WTC11 (cell line): ENCODE results near the gene MPV17L.
"Not testable (repeated sequence)": the region's sequence is repeated elsewhere in the genome, so short reads cannot be mapped to it uniquely, and the experiment has no call there.

Experiments used
- ATF3 ChIP-seq: sonication (generic); formaldehyde crosslinking; conservative IDR thresholded peaks from 2 replicates; pipeline ENCODE4 v1.8.1; 2022; ENCODE audit warnings: mild to moderate bottlenecking, missing genetic modification reagents
- CTCF ChIP-seq: fragments of 200-600 bp; IDR thresholded peaks from 2 replicates; pipeline ENCODE4 v1.8.0; 2022; ENCODE audit warnings: antibody characterized with exemption
- ETV6 ChIP-seq: sonication (generic); formaldehyde crosslinking; IDR thresholded peaks from 2 replicates; pipeline ENCODE4 v1.8.1; 2022; ENCODE audit warnings: mild to moderate bottlenecking, missing genetic modification reagents
- FOXJ3 ChIP-seq: sonication (generic); formaldehyde crosslinking; IDR thresholded peaks from 2 replicates; pipeline ENCODE4 v1.9.0; 2021; ENCODE audit warnings: missing genetic modification reagents, mild to moderate bottlenecking, borderline replicate concordance
- FOXK1 ChIP-seq: sonication (generic); formaldehyde crosslinking; IDR thresholded peaks from 2 replicates; pipeline ENCODE4 v1.8.0; 2022; ENCODE audit warnings: mild to moderate bottlenecking, moderate library complexity, missing genetic modification reagents
- NR2C2 ChIP-seq: sonication (generic); formaldehyde crosslinking; IDR thresholded peaks from 2 replicates; pipeline ENCODE4 v1.8.0; 2022; ENCODE audit warnings: mild to moderate bottlenecking, missing genetic modification reagents
- USF1 ChIP-seq: sonication (generic); formaldehyde crosslinking; IDR thresholded peaks from 2 replicates; pipeline ENCODE4 v1.8.0; 2022; ENCODE audit warnings: mild to moderate bottlenecking, missing genetic modification reagents
- ZMAT4 ChIP-seq: fragments of 250-450 bp; sonication (Bioruptor Pico); IDR thresholded peaks from 2 replicates; pipeline ENCODE4 v1.9.0; 2021; ENCODE audit warnings: mild to moderate bottlenecking
- ZNF263 ChIP-seq: sonication (generic); formaldehyde crosslinking; IDR thresholded peaks from 2 replicates; pipeline ENCODE4 v1.8.1; 2022; ENCODE audit warnings: low read depth, mild to moderate bottlenecking, moderate library complexity, missing genetic modification reagents
- ZNF416 ChIP-seq: fragments of 250-450 bp; sonication (Bioruptor Pico); IDR thresholded peaks from 2 replicates; pipeline ENCODE4 v1.9.0; 2021; ENCODE audit warnings: mild to moderate bottlenecking, inconsistent platforms
- ZNF671 ChIP-seq: fragments of 250-450 bp; sonication (Bioruptor Pico); IDR thresholded peaks from 2 replicates; pipeline ENCODE4 v1.8.0; 2021; ENCODE audit warnings: mild to moderate bottlenecking

- TF ChIP-seq ETV6 (CRISPR knock-in tag); CTCF; FOXK1 (CRISPR knock-in tag); ZNF416 (CRISPR knock-in tag); ZNF263 (CRISPR knock-in tag); FOXJ3 (CRISPR knock-in tag); USF1 (CRISPR knock-in tag); ZNF671; ZMAT4 (CRISPR knock-in tag); NR2C2 (CRISPR knock-in tag); ATF3 (CRISPR knock-in tag): not testable (repeated sequence)
Observed at GRCh38 chr16:15357495-15357894, 38.1 kb upstream of the MPV17L start.
